NCI-H1436 (cell line): ENCODE results near the gene HFE.
"Not testable (repeated sequence)": the region's sequence is repeated elsewhere in the genome, so short reads cannot be mapped to it uniquely, and the experiment has no call there.

Source experiments
- DNase-seq: peaks from one replicate; lab custom pipeline; 2025; lab: John Stamatoyannopoulos, UW

The HFE gene

GRCh38 chr6:26113570-26113969 is 26.3 kb downstream of the HFE start:
- no peak for DNase-seq

- no peak for DNase-seq
Measured at GRCh38 chr6:26115226-26115625, 28.0 kb downstream of the HFE start.

DNA sequence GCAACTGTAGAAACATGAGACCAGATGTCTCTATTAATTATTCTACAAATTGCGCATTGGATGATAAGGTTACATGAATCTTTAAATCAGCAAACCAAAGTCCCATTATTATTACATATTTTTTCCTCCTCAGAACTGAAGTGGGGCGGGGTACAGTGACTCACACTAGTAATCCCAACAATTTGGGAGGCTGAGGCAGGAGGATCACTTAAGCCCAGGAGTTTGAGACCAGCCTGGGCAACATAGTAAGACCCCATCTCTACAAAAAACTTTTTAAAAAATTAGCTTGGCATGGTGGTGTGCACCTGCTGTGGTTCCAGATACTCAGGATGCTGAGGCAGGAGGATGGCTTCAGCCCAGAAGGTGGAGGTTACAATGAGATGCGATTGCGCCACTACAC is 29.0 kb downstream of the HFE start:
- no peak for DNase-seq

GRCh38 chr6:26118999-26119398 is 31.8 kb downstream of the HFE start:
- DNase-seq: peak; percentile 48

- DNase-seq: not testable (repeated sequence)
Measured at GRCh38 chr6:26120115-26120514, 32.9 kb downstream of the HFE start.

DNA sequence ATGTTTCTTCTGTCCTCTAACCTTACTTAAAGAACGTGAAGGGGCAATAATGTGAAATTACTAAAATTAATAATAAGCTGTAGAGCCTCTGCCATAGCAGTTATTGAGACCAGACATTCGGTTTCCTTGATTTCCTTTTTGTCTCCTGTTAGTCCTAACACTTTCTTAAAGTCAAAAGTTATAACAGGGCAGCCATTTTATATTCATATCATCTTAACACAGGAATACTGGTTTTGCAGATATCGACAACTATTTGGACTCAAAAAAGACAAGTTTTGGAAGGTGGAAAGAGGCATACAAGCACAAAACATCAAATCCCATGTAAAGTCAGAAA is 33.5 kb downstream of the HFE start:
- no peak for DNase-seq

DNA sequence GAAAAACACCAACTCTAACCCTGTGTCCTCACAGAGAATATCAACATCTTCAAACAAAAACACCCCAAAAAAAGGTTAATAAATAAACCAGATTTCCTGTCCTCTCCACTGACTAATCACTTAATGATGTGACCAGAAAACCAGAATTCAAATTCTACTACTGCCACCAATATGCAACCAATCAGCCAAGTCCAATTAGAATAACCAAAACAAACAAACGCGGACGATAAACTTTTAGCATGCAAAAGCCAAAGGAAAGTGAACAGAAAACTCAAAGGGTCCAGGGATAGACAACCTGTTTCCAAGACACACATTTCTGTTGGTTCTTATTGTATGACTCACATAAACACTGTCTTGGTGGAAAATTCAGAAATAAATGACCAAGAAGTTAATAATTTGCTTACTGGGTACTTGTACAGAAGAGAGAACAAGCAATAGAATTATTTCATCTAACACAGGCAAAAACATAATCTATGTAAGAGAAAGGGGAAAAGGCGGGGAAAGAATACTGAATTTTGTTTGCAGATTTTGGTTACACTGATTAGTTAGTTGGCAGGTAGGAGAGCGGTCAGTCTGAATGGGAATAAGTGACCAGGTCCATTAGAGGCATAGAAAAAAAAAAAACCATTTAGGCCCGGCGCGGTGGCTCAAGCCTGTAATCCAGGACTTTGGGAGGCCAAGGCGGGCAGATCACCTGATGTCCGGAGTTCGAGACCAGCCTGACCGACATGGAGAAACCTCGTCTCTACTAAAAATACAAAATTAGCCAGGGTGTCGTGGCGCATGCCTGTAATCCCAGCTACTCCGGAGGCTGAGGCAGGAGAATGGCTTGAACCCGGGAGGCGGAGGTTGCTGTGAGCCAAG is 34.1 kb downstream of the HFE start:
- DNase-seq: no peak

DNA sequence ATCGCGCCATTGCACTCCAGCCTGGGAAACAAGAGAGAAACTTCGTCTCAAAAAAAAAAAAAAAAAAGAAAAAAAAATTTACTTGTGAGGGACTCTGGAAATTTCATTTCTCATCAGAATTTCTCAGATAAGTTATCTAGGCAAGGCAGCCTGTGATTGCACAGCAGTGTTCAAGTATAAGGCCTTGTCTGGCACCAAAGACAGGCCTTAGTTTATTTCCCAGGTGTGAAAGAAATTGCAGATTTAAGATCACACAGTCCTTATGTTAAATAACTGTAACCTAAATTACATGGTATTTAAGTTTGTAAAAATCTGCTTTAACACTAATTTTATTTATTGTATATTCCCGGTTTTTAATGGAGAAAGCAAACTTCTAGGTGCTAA is 34.8 kb downstream of the HFE start:
- no peak for DNase-seq

GRCh38 chr6:26122402-26122792 is 35.2 kb downstream of the HFE start:
- DNase-seq: no peak

DNA sequence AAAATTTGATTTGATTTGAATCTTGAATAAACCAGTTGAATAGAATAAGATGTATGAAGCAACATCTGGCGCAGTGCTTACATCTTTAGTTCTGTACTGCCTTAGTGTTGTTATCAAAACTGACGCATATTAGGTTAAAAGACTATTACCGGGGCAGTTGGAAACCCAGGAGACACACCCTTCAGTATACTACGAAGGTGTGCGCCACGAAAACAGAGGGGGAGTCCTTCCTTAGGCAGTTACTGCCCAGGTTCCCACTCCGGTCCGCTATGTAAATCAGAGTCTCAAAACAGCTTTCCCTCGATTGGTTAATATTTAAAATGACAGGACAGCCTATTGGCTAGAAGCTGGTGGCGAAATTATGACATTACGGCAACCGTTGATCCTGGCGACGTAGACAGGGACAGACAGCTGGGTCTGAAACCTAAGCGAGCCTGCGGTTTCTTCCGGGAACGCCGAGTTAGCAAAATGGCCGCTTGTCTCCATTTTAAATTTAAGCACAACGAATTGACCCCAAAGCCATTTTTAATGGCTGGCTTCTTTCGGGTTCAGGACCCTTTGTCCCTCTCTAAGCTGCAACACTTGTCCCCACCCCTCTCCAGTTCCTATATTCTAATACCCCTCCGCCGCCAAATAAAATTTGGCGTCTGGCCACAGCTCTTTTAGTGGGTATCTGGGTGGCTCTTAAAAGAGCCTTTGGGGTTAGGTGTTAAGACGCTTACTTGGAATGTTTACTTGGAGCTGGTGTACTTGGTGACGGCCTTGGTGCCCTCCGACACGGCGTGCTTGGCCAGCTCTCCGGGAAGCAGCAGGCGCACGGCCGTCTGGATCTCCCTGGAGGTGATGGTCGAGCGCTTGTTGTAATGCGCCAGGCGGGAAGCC is 35.8 kb downstream of the HFE start:
- peak; percentile 98 for DNase-seq

DNA sequence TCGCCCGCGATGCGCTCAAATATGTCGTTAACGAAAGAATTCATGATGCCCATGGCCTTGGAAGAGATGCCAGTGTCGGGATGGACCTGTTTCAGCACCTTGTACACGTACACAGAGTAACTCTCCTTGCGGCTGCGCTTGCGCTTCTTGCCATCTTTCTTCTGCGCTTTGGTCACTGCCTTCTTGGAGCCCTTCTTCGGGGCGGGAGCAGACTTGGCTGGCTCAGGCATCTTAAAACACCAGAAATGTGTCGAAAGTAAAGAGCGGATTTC is 36.4 kb downstream of the HFE start:
- DNase-seq: no peak

- DNase-seq: peak; percentile 96
Measured at GRCh38 chr6:26123947-26124780, 36.9 kb downstream of the HFE start.

DNA sequence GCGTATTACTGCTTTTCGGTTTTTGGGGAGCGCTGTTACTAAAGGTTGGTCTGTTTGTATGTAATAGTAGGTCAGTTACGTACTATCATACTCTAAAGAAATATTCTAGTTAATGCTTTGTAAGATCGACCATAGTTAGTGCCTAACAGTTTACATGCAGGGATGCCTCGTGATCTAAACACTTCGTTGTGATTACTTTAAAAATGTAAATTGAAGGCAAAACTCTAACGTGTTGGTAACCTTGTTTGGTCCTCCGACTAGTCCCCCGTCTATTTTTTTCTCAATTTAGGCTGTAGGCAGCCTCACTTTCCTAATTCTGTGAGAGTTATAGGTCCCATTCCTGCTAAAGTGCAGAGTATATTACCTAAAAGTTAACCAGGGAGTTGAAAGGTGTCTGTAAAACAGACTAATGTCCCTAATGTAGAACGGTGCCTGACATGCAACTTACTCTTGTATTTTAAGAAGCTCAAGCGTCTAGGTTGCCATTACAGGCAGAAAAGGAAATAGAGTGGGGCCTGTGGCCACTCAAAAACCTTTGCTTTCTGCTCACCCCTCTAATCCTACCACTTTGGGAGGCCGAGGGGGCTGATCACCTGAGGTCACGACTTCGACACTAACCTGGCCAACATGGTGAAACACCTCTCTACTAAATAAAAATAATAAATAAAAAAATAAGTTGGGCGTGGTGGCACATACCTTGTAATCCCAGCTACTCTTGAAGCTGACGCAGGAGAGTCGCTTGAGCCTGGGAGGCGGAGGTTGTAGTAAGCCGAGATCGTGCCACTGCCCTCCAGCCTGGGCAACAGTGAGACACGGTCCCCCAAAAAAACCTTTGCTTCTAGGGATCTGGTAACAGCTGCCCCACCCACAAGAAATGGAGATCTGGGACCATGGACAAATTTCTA is 37.8 kb downstream of the HFE start:
- DNase-seq: no peak

- no peak for DNase-seq
Measured at GRCh38 chr6:26126394-26127235, 39.4 kb downstream of the HFE start.

DNA sequence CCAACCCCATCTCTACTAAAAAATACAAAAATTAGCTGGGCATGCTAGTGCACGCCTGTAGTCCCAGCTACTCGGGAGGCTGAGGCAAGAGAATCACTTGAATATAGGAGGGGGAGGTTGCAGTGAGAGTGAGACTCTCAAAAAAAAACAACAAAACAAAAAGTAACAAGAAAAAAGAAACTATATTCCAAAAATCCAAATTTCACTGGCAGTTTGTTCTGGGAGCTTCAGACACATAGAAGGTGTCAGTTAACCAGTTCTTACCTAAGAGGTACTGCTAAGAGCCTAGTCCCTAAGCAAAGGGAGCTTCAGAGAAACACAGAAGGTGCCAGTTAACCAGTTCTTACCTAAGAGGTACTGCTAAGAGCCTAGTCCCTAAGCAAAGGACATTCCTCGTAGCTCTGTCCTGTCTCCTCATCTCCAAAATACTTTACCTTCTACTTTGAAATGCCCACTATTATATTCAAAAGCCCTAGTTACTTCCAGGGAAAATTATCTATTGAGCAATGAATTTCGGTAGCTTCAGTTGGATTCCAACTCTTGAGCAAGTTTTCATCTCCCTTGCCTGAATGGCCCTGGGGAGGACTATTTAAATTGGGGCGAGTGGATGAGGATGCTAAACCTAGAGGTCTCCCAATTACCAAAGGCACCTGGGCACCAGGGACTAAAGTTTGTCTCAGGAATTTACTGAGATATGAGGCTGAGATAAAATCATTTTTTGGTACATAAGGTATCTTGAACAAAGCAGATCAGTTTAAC is 41.0 kb downstream of the HFE start:
- DNase-seq: no peak

DNA sequence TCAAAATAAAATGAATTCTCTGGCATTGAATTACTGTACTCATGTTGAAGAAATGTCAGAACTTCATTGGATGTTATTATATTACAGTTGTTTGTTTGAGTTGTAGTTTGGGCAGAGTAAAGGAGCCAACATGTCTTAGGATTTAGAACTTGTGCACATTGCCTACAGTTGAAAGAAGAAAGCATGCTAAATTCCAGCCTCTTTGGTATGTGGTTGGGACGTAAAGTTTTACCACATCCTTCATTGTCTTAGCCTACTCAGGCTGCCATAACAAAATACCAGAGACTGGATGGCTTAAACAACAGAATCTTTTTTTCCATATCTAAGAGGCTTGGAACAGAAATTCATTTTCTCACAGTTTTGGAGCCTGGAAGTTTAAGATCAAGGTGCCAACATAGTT is 42.4 kb downstream of the HFE start:
- no peak for DNase-seq

DNA sequence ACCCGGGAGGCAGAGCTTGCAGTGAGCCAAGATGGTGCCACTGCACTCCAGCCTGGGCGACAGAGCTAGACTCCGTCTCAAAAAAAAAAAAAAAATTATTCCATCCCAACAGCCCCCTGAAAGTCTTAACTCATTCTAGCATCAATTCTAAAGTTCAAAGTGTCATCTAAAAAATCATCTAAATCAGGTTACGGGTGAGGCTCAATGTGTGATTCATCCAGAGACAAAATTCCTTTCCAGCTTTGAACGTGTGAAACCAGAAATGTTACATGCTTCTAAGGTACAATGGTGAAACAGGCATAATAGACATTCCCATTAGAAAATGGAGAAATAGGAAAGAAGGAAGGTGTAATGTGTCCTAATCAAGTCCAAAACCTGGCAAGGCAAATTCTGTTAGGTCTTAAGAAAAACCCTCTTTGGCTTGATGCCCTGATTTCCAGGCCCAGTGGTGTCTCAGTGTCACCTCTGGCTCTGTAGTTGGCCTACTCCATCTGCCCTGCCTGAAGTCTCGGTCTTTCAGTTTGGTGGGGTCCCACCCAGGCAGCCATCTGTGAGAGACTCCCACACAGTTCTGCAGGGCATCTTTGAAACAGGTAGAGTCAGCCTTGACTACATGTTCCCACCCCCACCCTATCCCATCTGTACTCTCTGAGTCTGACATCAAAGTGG is 43.5 kb downstream of the HFE start:
- DNase-seq: no peak

DNA sequence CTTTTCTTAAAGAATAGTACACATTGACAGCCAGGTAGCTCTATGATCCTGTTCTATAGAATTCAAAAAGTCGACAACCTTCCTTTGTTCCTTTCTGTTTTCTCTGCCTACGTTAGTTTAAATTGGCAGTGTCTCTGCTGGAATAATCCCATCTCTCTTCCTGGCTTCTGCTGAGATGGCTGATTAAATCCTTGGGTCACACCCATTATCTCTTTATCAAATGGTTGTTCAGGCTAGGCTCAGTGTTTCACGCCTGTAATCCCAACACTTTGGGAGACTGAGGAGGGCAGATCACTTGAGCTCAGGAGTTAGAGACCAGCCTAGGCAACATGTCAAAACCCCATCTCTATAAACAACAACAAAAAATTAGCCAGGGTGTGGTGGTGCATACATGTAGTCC is 44.4 kb downstream of the HFE start:
- no peak for DNase-seq

- no peak for DNase-seq
Measured at GRCh38 chr6:26133730-26134129, 46.5 kb downstream of the HFE start.
